Measurements from ENCODE around the gene MTSS2. TPM values are rescaled to one million over a fixed set of nuclear protein-coding genes. Genes with fewer than 3 reads are reported as not detected.
A peak's percentile ranks its signal among the peaks of the same experiment; 100 is the strongest.

MTSS2 gene
- total and polyA plus RNA-seq, 4 donors, result 33.8 to 345 (median 169) TPM

GRCh38 chr16:70715055-70715858 lies 29.4 kb upstream of the MTSS2 start:
- WGBS (ENCODE audit: insufficient coverage), result 16% methylated on average over 12 of the region's 23 CpGs
- Histone ChIP-seq H3K9me3 (ENCODE audit: control insufficient read depth, insufficient read depth, low read length) (peaks cover 3% of the 10 kb centered on the region), H3K27me3 (ENCODE audit: control insufficient read depth, insufficient read depth, low read length) (no peaks in the 10 kb centered on the region), H3K4me3 (ENCODE audit: low read depth, low read length) (no peak overlapping the region), H3K36me3 (ENCODE audit: control insufficient read depth, insufficient read depth, low read length) (peaks cover 26% of the 10 kb centered on the region), H3K27ac (ENCODE audit: low read depth, low read length) (peak overlapping the region; percentile 91), H3K4me1 (ENCODE audit: control insufficient read depth, insufficient read depth, low read length) (peaks cover 85% of the 10 kb centered on the region)
- DNase-seq (ENCODE audit: low read depth in 4 of 6, low spot score in 6 of 6), result peak in 2 of 6 donors; percentile 86 to 90

- no peaks in the 10 kb centered on the region for H3K27me3 ChIP-seq (ENCODE audit: control insufficient read depth, insufficient read depth, low read length)
- peaks cover 29% of the 10 kb centered on the region for H3K36me3 ChIP-seq (ENCODE audit: control insufficient read depth, insufficient read depth, low read length)
- no peak overlapping the region for H3K4me3 ChIP-seq (ENCODE audit: low read depth, low read length)
- DNase-seq (ENCODE audit: low read depth in 4 of 6, low spot score in 6 of 6), result peak in 1 of 6 donors; percentile 14
- 48% methylated on average over 9 of the region's 10 CpGs for WGBS (ENCODE audit: insufficient coverage)
- H3K4me1 ChIP-seq (ENCODE audit: control insufficient read depth, insufficient read depth, low read length), result peaks cover 91% of the 10 kb centered on the region
- H3K9me3 ChIP-seq (ENCODE audit: control insufficient read depth, insufficient read depth, low read length), result peaks cover 2% of the 10 kb centered on the region
- peak overlapping the region; percentile 91 for H3K27ac ChIP-seq (ENCODE audit: low read depth, low read length)
These were observed 28.8 kb upstream of the MTSS2 start for GRCh38 chr16:70714581-70715054.

- Histone ChIP-seq H3K27me3 (ENCODE audit: control insufficient read depth, insufficient read depth, low read length) (no peaks in the 10 kb centered on the region), H3K4me3 (ENCODE audit: low read depth, low read length) (no peak overlapping the region), H3K36me3 (ENCODE audit: control insufficient read depth, insufficient read depth, low read length) (peaks cover 30% of the 10 kb centered on the region), H3K27ac (ENCODE audit: low read depth, low read length) (peak overlapping the region; percentile 91), H3K9me3 (ENCODE audit: control insufficient read depth, insufficient read depth, low read length) (no peaks in the 10 kb centered on the region), H3K4me1 (ENCODE audit: control insufficient read depth, insufficient read depth, low read length) (peaks cover 97% of the 10 kb centered on the region)
- 94% methylated on average over 5 of the region's 10 CpGs for WGBS (ENCODE audit: insufficient coverage)
- peak in 1 of 6 donors; percentile 10 for DNase-seq (ENCODE audit: low read depth in 4 of 6, low spot score in 6 of 6)
These were observed 28.0 kb upstream of the MTSS2 start for GRCh38 chr16:70713824-70714223.

- 90% methylated on average over 3 of the region's 5 CpGs for WGBS (ENCODE audit: insufficient coverage)
- peaks cover 97% of the 10 kb centered on the region for H3K4me1 ChIP-seq (ENCODE audit: control insufficient read depth, insufficient read depth, low read length)
- H3K9me3 ChIP-seq (ENCODE audit: control insufficient read depth, insufficient read depth, low read length), result no peaks in the 10 kb centered on the region
- H3K27me3 ChIP-seq (ENCODE audit: control insufficient read depth, insufficient read depth, low read length), result no peaks in the 10 kb centered on the region
- DNase-seq (ENCODE audit: low read depth in 4 of 6, low spot score in 6 of 6), result no peak
- H3K4me3 ChIP-seq (ENCODE audit: low read depth, low read length), result no peak overlapping the region
- no peak overlapping the region for H3K27ac ChIP-seq (ENCODE audit: low read depth, low read length)
- peaks cover 34% of the 10 kb centered on the region for H3K36me3 ChIP-seq (ENCODE audit: control insufficient read depth, insufficient read depth, low read length)
These were observed 27.5 kb upstream of the MTSS2 start for GRCh38 chr16:70713342-70713741.

- WGBS (ENCODE audit: insufficient coverage), result 55% methylated on average over 9 of the region's 12 CpGs
- Histone ChIP-seq H3K4me3 (ENCODE audit: low read depth, low read length) (no peak overlapping the region), H3K4me1 (ENCODE audit: control insufficient read depth, insufficient read depth, low read length) (peaks cover 97% of the 10 kb centered on the region), H3K9me3 (ENCODE audit: control insufficient read depth, insufficient read depth, low read length) (no peaks in the 10 kb centered on the region), H3K27me3 (ENCODE audit: control insufficient read depth, insufficient read depth, low read length) (no peaks in the 10 kb centered on the region), H3K36me3 (ENCODE audit: control insufficient read depth, insufficient read depth, low read length) (peaks cover 37% of the 10 kb centered on the region), H3K27ac (ENCODE audit: low read depth, low read length) (no peak overlapping the region)
- DNase-seq (ENCODE audit: low read depth in 4 of 6, low spot score in 6 of 6), result peak in 2 of 6 donors; percentile 61 to 88
These were observed 27.1 kb upstream of the MTSS2 start for GRCh38 chr16:70712942-70713341.

- Histone ChIP-seq H3K9me3 (ENCODE audit: control insufficient read depth, insufficient read depth, low read length) (no peaks in the 10 kb centered on the region), H3K36me3 (ENCODE audit: control insufficient read depth, insufficient read depth, low read length) (peaks cover 36% of the 10 kb centered on the region), H3K27ac (ENCODE audit: low read depth, low read length) (no peak overlapping the region), H3K4me3 (ENCODE audit: low read depth, low read length) (no peak overlapping the region), H3K4me1 (ENCODE audit: control insufficient read depth, insufficient read depth, low read length) (peaks cover 99% of the 10 kb centered on the region), H3K27me3 (ENCODE audit: control insufficient read depth, insufficient read depth, low read length) (no peaks in the 10 kb centered on the region)
- WGBS (ENCODE audit: insufficient coverage), result 74% methylated on average over 10 of the region's 11 CpGs
- DNase-seq (ENCODE audit: low read depth in 4 of 6, low spot score in 6 of 6), result peak in 1 of 6 donors; percentile 12
These were observed 26.5 kb upstream of the MTSS2 start for GRCh38 chr16:70712359-70712758.

- 80% methylated on average over 13 of the region's 14 CpGs for WGBS (ENCODE audit: insufficient coverage)
- Histone ChIP-seq H3K36me3 (ENCODE audit: control insufficient read depth, insufficient read depth, low read length) (peaks cover 30% of the 10 kb centered on the region), H3K4me1 (ENCODE audit: control insufficient read depth, insufficient read depth, low read length) (peaks cover 100% of the 10 kb centered on the region), H3K27me3 (ENCODE audit: control insufficient read depth, insufficient read depth, low read length) (no peaks in the 10 kb centered on the region), H3K4me3 (ENCODE audit: low read depth, low read length) (no peak overlapping the region), H3K27ac (ENCODE audit: low read depth, low read length) (no peak overlapping the region), H3K9me3 (ENCODE audit: control insufficient read depth, insufficient read depth, low read length) (no peaks in the 10 kb centered on the region)
- no peak for DNase-seq (ENCODE audit: low read depth in 4 of 6, low spot score in 6 of 6)
These were observed 25.6 kb upstream of the MTSS2 start for GRCh38 chr16:70711211-70712031.

GRCh38 chr16:70710422-70711210 lies 24.8 kb upstream of the MTSS2 start:
- Histone ChIP-seq H3K9me3 (ENCODE audit: control insufficient read depth, insufficient read depth, low read length) (no peaks in the 10 kb centered on the region), H3K36me3 (ENCODE audit: control insufficient read depth, insufficient read depth, low read length) (peaks cover 30% of the 10 kb centered on the region), H3K4me1 (ENCODE audit: control insufficient read depth, insufficient read depth, low read length) (peaks cover 99% of the 10 kb centered on the region), H3K4me3 (ENCODE audit: low read depth, low read length) (no peak overlapping the region), H3K27me3 (ENCODE audit: control insufficient read depth, insufficient read depth, low read length) (no peaks in the 10 kb centered on the region), H3K27ac (ENCODE audit: low read depth, low read length) (no peak overlapping the region)
- DNase-seq (ENCODE audit: low read depth in 4 of 6, low spot score in 6 of 6), result peak in 1 of 6 donors; percentile 15
- whole genome bisulfite sequencing (ENCODE audit: insufficient coverage), result 63% methylated on average over 30 of the region's 31 CpGs

- WGBS (ENCODE audit: insufficient coverage), result 83% methylated on average over 7 of the region's 7 CpGs
- peaks cover 37% of the 10 kb centered on the region for H3K36me3 ChIP-seq (ENCODE audit: control insufficient read depth, insufficient read depth, low read length)
- no peaks in the 10 kb centered on the region for H3K9me3 ChIP-seq (ENCODE audit: control insufficient read depth, insufficient read depth, low read length)
- no peak for DNase-seq (ENCODE audit: low read depth in 4 of 6, low spot score in 6 of 6)
- no peak overlapping the region for H3K4me3 ChIP-seq (ENCODE audit: low read depth, low read length)
- H3K27me3 ChIP-seq (ENCODE audit: control insufficient read depth, insufficient read depth, low read length), result no peaks in the 10 kb centered on the region
- no peak overlapping the region for H3K27ac ChIP-seq (ENCODE audit: low read depth, low read length)
- peaks cover 98% of the 10 kb centered on the region for H3K4me1 ChIP-seq (ENCODE audit: control insufficient read depth, insufficient read depth, low read length)
These were observed 24.1 kb upstream of the MTSS2 start for GRCh38 chr16:70709942-70710341.

Measured in spinal cord (tissue), 10 donors.